NCI-H526 (cell line): ENCODE measurements around the gene XYLT1.

ENCODE experiments used
- DNase-seq, 2 experiments: peaks; one replicate each; lab custom pipeline; 2025; lab: John Stamatoyannopoulos, UW

Gene XYLT1

GRCh38 chr16:17258077-17258599, 212.6 kb downstream of the XYLT1 start:
- DNase-seq, result no peak

GRCh38 chr16:17257426-17258023, 213.2 kb downstream of the XYLT1 start:
- DNase-seq, result no peak

- no peak for DNase-seq
These were observed 218.1 kb downstream of the XYLT1 start for GRCh38 chr16:17252701-17253100.

- no peak for DNase-seq
These were observed 218.7 kb downstream of the XYLT1 start for GRCh38 chr16:17252064-17252463.

GRCh38 chr16:17251496-17251895, 219.3 kb downstream of the XYLT1 start:
- DNase-seq, result no peak

- DNase-seq, result no peak
These were observed 223.6 kb downstream of the XYLT1 start for GRCh38 chr16:17246974-17247732.

- no peak for DNase-seq
These were observed 224.4 kb downstream of the XYLT1 start for GRCh38 chr16:17246268-17246885.

- DNase-seq, result no peak
These were observed 225.0 kb downstream of the XYLT1 start for GRCh38 chr16:17245776-17246175.

GRCh38 chr16:17244872-17245551, 225.7 kb downstream of the XYLT1 start:
- no peak for DNase-seq

- no peak for DNase-seq
These were observed 229.4 kb downstream of the XYLT1 start for GRCh38 chr16:17241264-17241835.

GRCh38 chr16:17238285-17239028, 232.3 kb downstream of the XYLT1 start:
- no peak for DNase-seq

GRCh38 chr16:17237350-17237944, 233.3 kb downstream of the XYLT1 start:
- DNase-seq, result no peak

GRCh38 chr16:17235147-17235815, 235.5 kb downstream of the XYLT1 start:
- DNase-seq, result no peak

GRCh38 chr16:17233318-17234002, 237.3 kb downstream of the XYLT1 start:
- DNase-seq, result no peak

GRCh38 chr16:17232487-17232886, 238.3 kb downstream of the XYLT1 start:
- no peak for DNase-seq

GRCh38 chr16:17231972-17232371, 238.8 kb downstream of the XYLT1 start:
- DNase-seq, result no peak

GRCh38 chr16:17230932-17231581, 239.7 kb downstream of the XYLT1 start:
- no peak for DNase-seq

- no peak for DNase-seq
These were observed 241.0 kb downstream of the XYLT1 start for GRCh38 chr16:17229766-17230165.

GRCh38 chr16:17229131-17229530, 241.6 kb downstream of the XYLT1 start:
- DNase-seq, result no peak
